BLaER1 treated with 17β-estradiol and CSF1 and Interleukin-3, amounts not matched to agents 10 nM and 100 nM (cell line): ENCODE data around the gene PILRA.
"Not testable (repeated sequence)": the region's sequence is repeated elsewhere in the genome, so short reads cannot be mapped to it uniquely, and the experiment has no call there.

Experiments used
- H3K27ac ChIP-seq, 11 experiments: shearing (Covaris generic); formaldehyde crosslinking; 2 replicates each; pipeline ENCODE4 v1.8.1; 2022
- H3K27me3 ChIP-seq, 11 experiments: shearing (Covaris generic); formaldehyde crosslinking; 2 replicates each; pipeline ENCODE4 v1.8.1; 2022
- H3K36me3 ChIP-seq, 11 experiments: shearing (Covaris generic); formaldehyde crosslinking; 2 replicates each; pipeline ENCODE4 v1.8.1; 2022
- H3K4me1 ChIP-seq, 10 experiments: shearing (Covaris generic); formaldehyde crosslinking; 2 replicates each; pipeline ENCODE4 v1.8.1; 2022
- H3K4me2 ChIP-seq, 11 experiments: shearing (Covaris generic); formaldehyde crosslinking; 2 replicates each; pipeline ENCODE4 v1.8.1; 2022
- H3K4me3 ChIP-seq, 10 experiments: shearing (Covaris generic); formaldehyde crosslinking; 2 replicates each; pipeline ENCODE4 v1.8.1; 2022
- H3K9ac ChIP-seq, 11 experiments: shearing (Covaris generic); formaldehyde crosslinking; 2 replicates each; pipeline ENCODE4 v1.8.1; 2022
- H3K9me3 ChIP-seq, 11 experiments: shearing (Covaris generic); formaldehyde crosslinking; replicated peaks in 1 of 11; 2 replicates each; pipeline ENCODE4 v1.8.1; 2022
- H4K20me1 ChIP-seq, 11 experiments: shearing (Covaris generic); formaldehyde crosslinking; 2 replicates each; pipeline ENCODE4 v1.8.1; 2022
- Cebpa-rat ChIP-seq, 11 experiments: shearing (Covaris generic); IDR thresholded peaks; 2 replicates each; pipeline ENCODE4 v1.8.1; 2022

The PILRA gene

GRCh38 chr7:100357131-100357561 is 16.1 kb upstream of the PILRA start:
- H4K20me1 ChIP-seq, result peaks cover 0 to 32% (median 6%) of the 10 kb centered on the region in 11 experiments; a peak in 7 of 22 replicates
- H3K4me2 ChIP-seq, result peak overlapping the region in 2 of 11 experiments; percentile 19 to 27; a peak in 3 of 22 replicates
- H3K4me1 ChIP-seq, result peaks cover 0 to 45% (median 11%) of the 10 kb centered on the region in 10 experiments; a peak in 10 of 20 replicates
- no peaks in the 10 kb centered on the region for H3K9me3 ChIP-seq
- H3K27ac ChIP-seq, result peak overlapping the region in 9 of 11 experiments; percentile 2 to 56 (median 38); a peak in 13 of 22 replicates
- no peak for TF ChIP-seq Cebpa-rat (IDR thresholded peaks at IDR 0.05)
- peaks cover 89 to 100% (median 99%) of the 10 kb centered on the region in 11 experiments for H3K36me3 ChIP-seq
- no peak overlapping the region for H3K4me3 ChIP-seq
- H3K27me3 ChIP-seq, result no peaks in the 10 kb centered on the region
- H3K9ac ChIP-seq, result peak overlapping the region in 10 of 11 experiments; percentile 5 to 50 (median 34); a peak in 9 of 22 replicates

GRCh38 chr7:100358027-100358856 is 15.0 kb upstream of the PILRA start, which contains the start of gene PILRB:
TSS of gene PILRB (plus strand) at chr7:100358117. CDS start at chr7:100358303, 186 bp downstream.
- peaks cover 87 to 100% (median 100%) of the 10 kb centered on the region in 11 experiments for H3K36me3 ChIP-seq
- peak within 1 kb of the TSS in 10 of 11 experiments; percentile 5 to 57 (median 34); a peak in 11 of 22 replicates for H3K9ac ChIP-seq

GRCh38 chr7:100358857-100359212 is 14.5 kb upstream of the PILRA start:
- Histone ChIP-seq H3K4me3 (peak overlapping the region in 2 of 10 experiments; percentile 31 to 35; a peak in 1 of 20 replicates), H3K27me3 (no peaks in the 10 kb centered on the region), H3K4me1 (peaks cover 0 to 49% (median 14%) of the 10 kb centered on the region in 10 experiments; a peak in 11 of 20 replicates), H3K27ac (peak overlapping the region in 3 of 11 experiments; percentile 9 to 26 (median 25); a peak in 4 of 22 replicates), H3K36me3 (peaks cover 81 to 100% (median 100%) of the 10 kb centered on the region in 11 experiments), H3K9me3 (no peaks in the 10 kb centered on the region), H4K20me1 (peaks cover 0 to 26% (median 0%) of the 10 kb centered on the region in 11 experiments; a peak in 7 of 22 replicates), H3K4me2 (peak overlapping the region in 4 of 11 experiments; percentile 11 to 56 (median 26); a peak in 3 of 22 replicates), H3K9ac (peak overlapping the region in 1 of 11 experiments; percentile 57; a peak in 1 of 22 replicates)
- no peak for TF ChIP-seq Cebpa-rat (IDR thresholded peaks at IDR 0.05)

More at GRCh38 chr7:100358027-100358856, 15.0 kb upstream of the PILRA start, which contains the start of gene PILRB:
- no peaks in the 10 kb centered on the region for H3K9me3 ChIP-seq
- no peak for TF ChIP-seq Cebpa-rat (IDR thresholded peaks at IDR 0.05)
- peaks cover 0 to 31% (median 5%) of the 10 kb centered on the region in 11 experiments; a peak in 7 of 22 replicates for H4K20me1 ChIP-seq
- peak within 1 kb of the TSS in 2 of 10 experiments; percentile 31 to 35; a peak in 1 of 20 replicates for H3K4me3 ChIP-seq
- peaks cover 0 to 45% (median 11%) of the 10 kb centered on the region in 10 experiments; a peak in 10 of 20 replicates for H3K4me1 ChIP-seq
- peak within 1 kb of the TSS in 9 of 11 experiments; percentile 2 to 56 (median 38); a peak in 14 of 22 replicates for H3K27ac ChIP-seq
- peak within 1 kb of the TSS in 4 of 11 experiments; percentile 18 to 56 (median 29); a peak in 5 of 22 replicates for H3K4me2 ChIP-seq
- no peaks in the 10 kb centered on the region for H3K27me3 ChIP-seq

- peak overlapping the region in 2 of 11 experiments; percentile 26 to 28; a peak in 2 of 22 replicates for H3K9ac ChIP-seq
- no peaks in the 10 kb centered on the region for H3K27me3 ChIP-seq
- no peak for TF ChIP-seq Cebpa-rat (IDR thresholded peaks at IDR 0.05)
- H3K36me3 ChIP-seq, result peaks cover 66 to 100% (median 97%) of the 10 kb centered on the region in 11 experiments
- peaks cover 0 to 22% (median 0%) of the 10 kb centered on the region in 11 experiments; a peak in 7 of 22 replicates for H4K20me1 ChIP-seq
- no peak overlapping the region for H3K4me3 ChIP-seq
- H3K4me2 ChIP-seq, result no peak overlapping the region
- peak overlapping the region in 4 of 11 experiments; percentile 9 to 31 (median 18); a peak in 3 of 22 replicates for H3K27ac ChIP-seq
- H3K9me3 ChIP-seq, result no peaks in the 10 kb centered on the region
- peaks cover 11 to 59% (median 28%) of the 10 kb centered on the region in 10 experiments for H3K4me1 ChIP-seq
Observed at GRCh38 chr7:100360135-100360854, 13.0 kb upstream of the PILRA start.

GRCh38 chr7:100363098-100363497 is 10.2 kb upstream of the PILRA start:
- Histone ChIP-seq H3K27ac (no peak overlapping the region), H3K27me3 (no peaks in the 10 kb centered on the region), H3K36me3 (peaks cover 45 to 73% (median 69%) of the 10 kb centered on the region in 11 experiments), H3K4me2 (no peak overlapping the region), H3K9me3 (no peaks in the 10 kb centered on the region), H3K4me3 (no peak overlapping the region), H3K9ac (no peak overlapping the region), H4K20me1 (peaks cover 0 to 28% (median 0%) of the 10 kb centered on the region in 11 experiments; a peak in 4 of 22 replicates), H3K4me1 (peaks cover 39 to 60% (median 46%) of the 10 kb centered on the region in 10 experiments)
- TF ChIP-seq Cebpa-rat (IDR thresholded peaks at IDR 0.05), result no peak

- Histone ChIP-seq H3K4me1 (peaks cover 46 to 61% (median 52%) of the 10 kb centered on the region in 10 experiments), H3K4me2 (peak overlapping the region in 5 of 11 experiments; percentile 91 to 97 (median 96); a peak in 4 of 22 replicates), H4K20me1 (peaks cover 0 to 28% (median 0%) of the 10 kb centered on the region in 11 experiments; a peak in 5 of 22 replicates), H3K36me3 (peaks cover 40 to 66% (median 62%) of the 10 kb centered on the region in 11 experiments)
- not testable (repeated sequence) for H3K9ac ChIP-seq, H3K9me3 ChIP-seq, H3K27ac ChIP-seq, H3K4me3 ChIP-seq, H3K27me3 ChIP-seq
Observed at GRCh38 chr7:100363797-100364196, 9.5 kb upstream of the PILRA start.

- H3K9ac ChIP-seq, result peak overlapping the region in 1 of 11 experiments; percentile 79; a peak in 1 of 22 replicates
- H3K4me3 ChIP-seq, result no peak overlapping the region
- peak overlapping the region in 8 of 11 experiments; percentile 90 to 98 (median 94); a peak in 14 of 22 replicates for H3K27ac ChIP-seq
- H3K27me3 ChIP-seq, result no peaks in the 10 kb centered on the region
- H4K20me1 ChIP-seq, result peaks cover 0 to 27% (median 0%) of the 10 kb centered on the region in 11 experiments; a peak in 5 of 22 replicates
- H3K9me3 ChIP-seq, result no peaks in the 10 kb centered on the region
- no peak for TF ChIP-seq Cebpa-rat (IDR thresholded peaks at IDR 0.05)
- H3K36me3 ChIP-seq, result peaks cover 33 to 59% (median 55%) of the 10 kb centered on the region in 11 experiments
- H3K4me1 ChIP-seq, result peaks cover 53 to 61% (median 59%) of the 10 kb centered on the region in 10 experiments
- peak overlapping the region; percentile 88 to 99 (median 96); a peak in 19 of 22 replicates for H3K4me2 ChIP-seq
Observed at GRCh38 chr7:100364480-100364879, 8.8 kb upstream of the PILRA start.

- Histone ChIP-seq H3K4me3 (peak overlapping the region in 5 of 10 experiments; percentile 6 to 52 (median 24); a peak in 5 of 20 replicates), H4K20me1 (peaks cover 0 to 27% (median 0%) of the 10 kb centered on the region in 11 experiments; a peak in 5 of 22 replicates), H3K36me3 (peaks cover 20 to 44% (median 40%) of the 10 kb centered on the region in 11 experiments), H3K9ac (peak overlapping the region; percentile 73 to 82 (median 79)), H3K4me1 (peaks cover 68 to 76% (median 73%) of the 10 kb centered on the region in 10 experiments), H3K4me2 (peak overlapping the region; percentile 88 to 99 (median 96)), H3K27ac (peak overlapping the region; percentile 85 to 98 (median 92))
- not testable (repeated sequence) for H3K9me3 ChIP-seq, H3K27me3 ChIP-seq
Observed at GRCh38 chr7:100365998-100366367, 7.3 kb upstream of the PILRA start.
